Bronchial epithelial cell (primary cell): ENCODE measurements around the gene ADAMTS17. TPM values are rescaled to one million over a fixed set of nuclear protein-coding genes. Genes with fewer than 3 reads are reported as not detected.

Experiments
- DNase-seq: peaks from one replicate; pipeline ENCODE4 v3.0.0-alpha.2; 2010; ENCODE audit warnings: low read depth
- FAIRE-seq: peaks from 2 replicates; lab custom pipeline; 2011; peaks lifted over from hg19 to GRCh38; lab: Jason Lieb, UNC
- H3K27me3 ChIP-seq: 2 replicates; pipeline ENCODE4 v1.5.1; 2011; ENCODE audit warnings: low read length; ENCODE audit not compliant: control insufficient read depth, insufficient read depth
- H3K36me3 ChIP-seq: 2 replicates; pipeline ENCODE4 v1.5.1; 2011; ENCODE audit warnings: low read length; ENCODE audit not compliant: control insufficient read depth, insufficient read depth
- H3K4me3 ChIP-seq: 2 replicates; pipeline ENCODE4 v1.5.1; 2011; ENCODE audit warnings: mild to moderate bottlenecking, low read depth, low read length, control low read depth
- total RNA-seq: library from RNA; depleted of rRNA; stranded (reverse); fragments of >200 nt; gene quantifications from 2 replicates; pipeline ENCODE4 v1.2.1, GENCODE V29; 2014
- TF ChIP-seq, protein P1 (sequence below): IDR thresholded peaks from 2 replicates; pipeline ENCODE4 v1.5.1; 2011; ENCODE audit warnings: mild to moderate bottlenecking, moderate library complexity, low read length, control low read depth, inconsistent platforms; ENCODE audit not compliant: insufficient read depth, severe bottlenecking

Gene ADAMTS17
- total RNA-seq, 1 donor from 2014 or later, result 1.1 TPM

DNA sequence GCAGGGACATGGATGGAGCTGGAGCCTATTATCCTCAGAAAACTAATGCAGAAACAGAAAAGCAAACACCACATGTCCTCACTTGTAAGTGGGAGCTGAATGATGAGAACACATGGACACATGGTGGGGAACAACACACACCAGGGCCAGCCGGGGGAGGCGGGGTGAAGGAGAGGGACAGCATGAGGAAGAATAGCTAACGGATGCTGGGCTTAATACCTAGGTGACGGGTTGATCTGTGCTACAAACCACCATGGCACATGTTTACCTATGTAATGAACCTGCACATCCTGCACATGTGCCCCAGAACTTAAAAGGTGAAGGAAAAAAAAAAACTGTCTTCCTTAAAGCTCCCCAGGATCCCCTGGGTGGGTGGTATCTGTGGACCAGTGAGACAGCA lies 87.1 kb downstream of the ADAMTS17 start:
- TF ChIP-seq, protein P1, sequence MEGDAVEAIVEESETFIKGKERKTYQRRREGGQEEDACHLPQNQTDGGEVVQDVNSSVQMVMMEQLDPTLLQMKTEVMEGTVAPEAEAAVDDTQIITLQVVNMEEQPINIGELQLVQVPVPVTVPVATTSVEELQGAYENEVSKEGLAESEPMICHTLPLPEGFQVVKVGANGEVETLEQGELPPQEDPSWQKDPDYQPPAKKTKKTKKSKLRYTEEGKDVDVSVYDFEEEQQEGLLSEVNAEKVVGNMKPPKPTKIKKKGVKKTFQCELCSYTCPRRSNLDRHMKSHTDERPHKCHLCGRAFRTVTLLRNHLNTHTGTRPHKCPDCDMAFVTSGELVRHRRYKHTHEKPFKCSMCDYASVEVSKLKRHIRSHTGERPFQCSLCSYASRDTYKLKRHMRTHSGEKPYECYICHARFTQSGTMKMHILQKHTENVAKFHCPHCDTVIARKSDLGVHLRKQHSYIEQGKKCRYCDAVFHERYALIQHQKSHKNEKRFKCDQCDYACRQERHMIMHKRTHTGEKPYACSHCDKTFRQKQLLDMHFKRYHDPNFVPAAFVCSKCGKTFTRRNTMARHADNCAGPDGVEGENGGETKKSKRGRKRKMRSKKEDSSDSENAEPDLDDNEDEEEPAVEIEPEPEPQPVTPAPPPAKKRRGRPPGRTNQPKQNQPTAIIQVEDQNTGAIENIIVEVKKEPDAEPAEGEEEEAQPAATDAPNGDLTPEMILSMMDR, result no peak
- Histone ChIP-seq H3K4me3 (no peak overlapping the region), H3K36me3 (no peaks in the 10 kb centered on the region), H3K27me3 (no peaks in the 10 kb centered on the region)
- no peak for FAIRE-seq
- no peak for DNase-seq

DNA sequence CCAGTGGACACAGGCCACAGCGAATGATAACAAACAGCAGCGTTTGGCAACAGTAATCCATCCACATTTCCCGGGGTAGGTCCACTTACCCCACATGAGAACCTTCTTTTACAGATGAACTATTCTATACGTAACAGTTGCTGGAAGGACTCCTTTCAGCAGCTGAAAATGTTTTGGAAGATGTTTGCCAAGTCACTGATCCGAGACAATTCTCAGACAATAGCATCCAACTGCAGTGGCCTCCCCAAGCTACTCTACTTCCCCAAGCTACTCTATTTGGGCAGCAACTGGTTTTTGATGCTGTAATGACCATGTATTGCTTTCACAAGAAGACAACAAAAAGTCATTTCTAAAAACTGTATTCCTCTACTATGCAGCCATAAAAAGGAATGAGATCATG lies 87.5 kb downstream of the ADAMTS17 start:
- TF ChIP-seq, protein P1, result no peak
- no peak for FAIRE-seq
- DNase-seq, result no peak
- Histone ChIP-seq H3K36me3 (no peaks in the 10 kb centered on the region), H3K27me3 (no peaks in the 10 kb centered on the region), H3K4me3 (no peak overlapping the region)

DNA sequence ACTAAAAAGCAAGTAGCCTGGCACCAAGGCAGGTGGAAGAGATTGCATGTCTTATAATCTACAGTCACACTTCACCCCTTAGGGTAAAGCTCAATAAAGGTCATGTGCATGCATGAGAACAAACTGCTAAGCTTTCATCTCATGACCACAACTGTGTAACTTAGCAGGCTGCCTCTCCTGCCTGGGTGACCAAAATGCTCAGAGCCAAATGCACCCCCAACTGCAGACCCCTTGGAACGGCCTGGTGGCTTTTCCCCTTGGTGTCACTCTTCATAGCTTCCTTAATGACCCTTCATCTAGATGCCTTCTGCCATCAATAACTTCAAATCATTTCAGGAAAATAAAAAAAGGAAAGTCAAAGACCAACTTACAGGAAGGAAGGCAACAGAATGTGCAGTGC lies 88.1 kb downstream of the ADAMTS17 start:
- TF ChIP-seq, protein P1, result no peak
- H3K4me3 ChIP-seq, result no peak overlapping the region
- no peaks in the 10 kb centered on the region for H3K36me3 ChIP-seq
- no peaks in the 10 kb centered on the region for H3K27me3 ChIP-seq
- DNase-seq (no peak), FAIRE-seq (no peak)

DNA sequence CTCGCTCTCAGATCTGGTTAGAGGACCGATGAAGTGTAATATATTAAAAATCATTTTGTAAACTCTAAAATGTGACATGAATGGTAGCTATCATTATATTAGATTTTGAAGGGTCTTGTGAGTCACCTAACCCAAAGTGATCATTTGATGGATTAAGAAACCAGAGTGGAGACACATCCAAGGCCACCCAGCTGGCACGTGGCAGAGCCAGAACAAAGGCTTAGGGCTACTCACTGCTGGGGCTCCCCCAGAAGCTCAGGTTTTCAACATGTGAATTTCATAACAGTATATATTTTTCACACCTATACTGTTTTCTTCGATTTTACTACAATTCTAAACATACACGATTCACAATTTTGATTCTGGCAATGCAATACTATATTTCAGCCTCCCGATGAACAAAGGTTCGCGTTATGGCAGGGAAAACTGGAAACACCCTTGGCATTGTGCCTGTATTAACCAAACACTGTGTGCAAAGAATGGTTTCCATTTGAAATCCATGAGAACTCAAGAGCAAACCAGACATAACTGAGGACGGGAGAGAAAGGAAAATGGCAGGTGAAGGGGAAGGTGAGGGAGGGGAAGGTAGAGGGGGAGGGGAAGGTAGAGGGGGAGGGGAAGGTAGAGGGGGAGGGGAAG lies 88.9 kb downstream of the ADAMTS17 start:
- TF ChIP-seq, protein P1, result no peak
- Histone ChIP-seq H3K36me3 (no peaks in the 10 kb centered on the region), H3K27me3 (no peaks in the 10 kb centered on the region), H3K4me3 (no peak overlapping the region)
- no peak for FAIRE-seq
- no peak for DNase-seq

DNA sequence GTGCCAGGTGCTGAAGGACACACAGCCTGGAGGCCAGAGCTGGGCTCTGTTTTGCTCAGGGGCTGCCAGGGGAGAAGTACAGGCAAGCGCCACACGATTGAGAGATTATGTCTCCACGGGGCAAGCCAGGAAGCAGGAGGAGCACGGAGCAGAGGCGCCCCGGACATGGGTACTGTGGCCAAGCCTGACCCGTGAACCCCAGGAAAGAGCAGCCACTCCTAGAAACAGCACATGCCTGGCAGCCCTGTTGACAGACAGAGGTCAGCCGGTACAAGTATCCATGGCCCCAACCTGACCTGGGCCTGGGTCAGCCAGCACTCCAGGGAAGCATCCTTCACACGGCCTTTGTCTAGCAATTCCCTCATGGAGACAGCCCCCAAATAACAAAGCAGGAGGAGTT lies 89.4 kb downstream of the ADAMTS17 start:
- Histone ChIP-seq H3K4me3 (no peak overlapping the region), H3K27me3 (no peaks in the 10 kb centered on the region), H3K36me3 (no peaks in the 10 kb centered on the region)
- DNase-seq, result no peak
- no peak for FAIRE-seq
- TF ChIP-seq, protein P1, result no peak
